ENCODE data around the gene FAM221A.
A peak's percentile ranks its signal among the peaks of the same experiment; 100 is the strongest.

Gene FAM221A

DNA sequence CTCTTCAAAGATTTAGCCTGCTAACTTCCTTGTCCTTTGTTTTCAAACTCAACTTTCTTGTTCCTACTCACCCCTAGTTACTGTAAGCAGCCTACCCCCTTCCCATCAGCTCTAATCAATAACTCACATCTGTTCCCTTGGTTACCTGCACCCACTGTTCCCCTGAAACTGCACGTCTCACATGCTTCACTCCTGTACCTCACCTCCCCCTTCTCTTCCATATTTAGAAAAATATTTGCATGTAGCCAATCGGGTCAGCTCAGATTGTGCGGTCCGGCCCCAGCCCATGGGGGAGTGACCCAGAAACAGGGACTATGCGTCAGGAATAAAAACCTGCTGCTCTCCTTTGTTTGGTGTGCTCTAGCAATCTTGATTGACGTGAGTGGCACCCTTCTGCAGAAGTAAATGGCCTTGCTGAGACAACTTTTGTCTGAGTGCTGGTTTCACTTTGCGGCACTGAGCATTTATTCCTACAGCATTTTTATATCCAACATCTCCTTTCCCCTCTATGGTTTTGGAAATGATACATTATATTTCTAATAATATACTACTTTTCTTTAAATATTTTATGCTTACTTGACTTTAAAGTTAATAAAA, 21.1 kb upstream of the FAM221A start:
- no peak for ATAC-seq
- TF ChIP-seq CSDC2 (CRISPR knock-in tag; IDR thresholded peaks at IDR 0.05), result no peak
- TF ChIP-seq RARB (CRISPR knock-in tag; IDR thresholded peaks at IDR 0.05), result no peak
- TF ChIP-seq, protein P1, sequence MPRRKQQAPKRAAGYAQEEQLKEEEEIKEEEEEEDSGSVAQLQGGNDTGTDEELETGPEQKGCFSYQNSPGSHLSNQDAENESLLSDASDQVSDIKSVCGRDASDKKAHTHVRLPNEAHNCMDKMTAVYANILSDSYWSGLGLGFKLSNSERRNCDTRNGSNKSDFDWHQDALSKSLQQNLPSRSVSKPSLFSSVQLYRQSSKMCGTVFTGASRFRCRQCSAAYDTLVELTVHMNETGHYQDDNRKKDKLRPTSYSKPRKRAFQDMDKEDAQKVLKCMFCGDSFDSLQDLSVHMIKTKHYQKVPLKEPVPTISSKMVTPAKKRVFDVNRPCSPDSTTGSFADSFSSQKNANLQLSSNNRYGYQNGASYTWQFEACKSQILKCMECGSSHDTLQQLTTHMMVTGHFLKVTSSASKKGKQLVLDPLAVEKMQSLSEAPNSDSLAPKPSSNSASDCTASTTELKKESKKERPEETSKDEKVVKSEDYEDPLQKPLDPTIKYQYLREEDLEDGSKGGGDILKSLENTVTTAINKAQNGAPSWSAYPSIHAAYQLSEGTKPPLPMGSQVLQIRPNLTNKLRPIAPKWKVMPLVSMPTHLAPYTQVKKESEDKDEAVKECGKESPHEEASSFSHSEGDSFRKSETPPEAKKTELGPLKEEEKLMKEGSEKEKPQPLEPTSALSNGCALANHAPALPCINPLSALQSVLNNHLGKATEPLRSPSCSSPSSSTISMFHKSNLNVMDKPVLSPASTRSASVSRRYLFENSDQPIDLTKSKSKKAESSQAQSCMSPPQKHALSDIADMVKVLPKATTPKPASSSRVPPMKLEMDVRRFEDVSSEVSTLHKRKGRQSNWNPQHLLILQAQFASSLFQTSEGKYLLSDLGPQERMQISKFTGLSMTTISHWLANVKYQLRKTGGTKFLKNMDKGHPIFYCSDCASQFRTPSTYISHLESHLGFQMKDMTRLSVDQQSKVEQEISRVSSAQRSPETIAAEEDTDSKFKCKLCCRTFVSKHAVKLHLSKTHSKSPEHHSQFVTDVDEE (CRISPR knock-in tag; IDR thresholded peaks at IDR 0.05), result no peak
- TF ChIP-seq ZNF8 (CRISPR knock-in tag; IDR thresholded peaks at IDR 0.05), result no peak
- TF ChIP-seq ZC3H10 (CRISPR knock-in tag; IDR thresholded peaks at IDR 0.05), result no peak
- TF ChIP-seq ZNF70 (CRISPR knock-in tag; IDR thresholded peaks at IDR 0.05), result no peak
- TF ChIP-seq ARNTL (CRISPR knock-in tag; IDR thresholded peaks at IDR 0.05; ENCODE audit: borderline replicate concordance, low read depth), result no peak
- no peak for TF ChIP-seq ESRRG (CRISPR knock-in tag; IDR thresholded peaks at IDR 0.05)
- TF ChIP-seq TOX (CRISPR knock-in tag; IDR thresholded peaks at IDR 0.05; ENCODE audit: borderline replicate concordance), result no peak
- TF ChIP-seq TCF4 (CRISPR knock-in tag; IDR thresholded peaks at IDR 0.05; ENCODE audit: borderline replicate concordance), result no peak
- no peak for TF ChIP-seq BACH2 (CRISPR knock-in tag; IDR thresholded peaks at IDR 0.05; ENCODE audit: borderline replicate concordance)
- no peak for TF ChIP-seq GLIS3 (CRISPR knock-in tag; IDR thresholded peaks at IDR 0.05)
- no peak for TF ChIP-seq ZFP3 (CRISPR knock-in tag; IDR thresholded peaks at IDR 0.05)
- TF ChIP-seq, protein P2, sequence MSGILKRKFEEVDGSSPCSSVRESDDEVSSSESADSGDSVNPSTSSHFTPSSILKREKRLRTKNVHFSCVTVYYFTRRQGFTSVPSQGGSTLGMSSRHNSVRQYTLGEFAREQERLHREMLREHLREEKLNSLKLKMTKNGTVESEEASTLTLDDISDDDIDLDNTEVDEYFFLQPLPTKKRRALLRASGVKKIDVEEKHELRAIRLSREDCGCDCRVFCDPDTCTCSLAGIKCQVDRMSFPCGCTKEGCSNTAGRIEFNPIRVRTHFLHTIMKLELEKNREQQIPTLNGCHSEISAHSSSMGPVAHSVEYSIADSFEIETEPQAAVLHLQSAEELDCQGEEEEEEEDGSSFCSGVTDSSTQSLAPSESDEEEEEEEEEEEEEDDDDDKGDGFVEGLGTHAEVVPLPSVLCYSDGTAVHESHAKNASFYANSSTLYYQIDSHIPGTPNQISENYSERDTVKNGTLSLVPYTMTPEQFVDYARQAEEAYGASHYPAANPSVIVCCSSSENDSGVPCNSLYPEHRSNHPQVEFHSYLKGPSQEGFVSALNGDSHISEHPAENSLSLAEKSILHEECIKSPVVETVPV (CRISPR knock-in tag; IDR thresholded peaks at IDR 0.05), result no peak
- TF ChIP-seq OSR1 (CRISPR knock-in tag; IDR thresholded peaks at IDR 0.05), result no peak

DNA sequence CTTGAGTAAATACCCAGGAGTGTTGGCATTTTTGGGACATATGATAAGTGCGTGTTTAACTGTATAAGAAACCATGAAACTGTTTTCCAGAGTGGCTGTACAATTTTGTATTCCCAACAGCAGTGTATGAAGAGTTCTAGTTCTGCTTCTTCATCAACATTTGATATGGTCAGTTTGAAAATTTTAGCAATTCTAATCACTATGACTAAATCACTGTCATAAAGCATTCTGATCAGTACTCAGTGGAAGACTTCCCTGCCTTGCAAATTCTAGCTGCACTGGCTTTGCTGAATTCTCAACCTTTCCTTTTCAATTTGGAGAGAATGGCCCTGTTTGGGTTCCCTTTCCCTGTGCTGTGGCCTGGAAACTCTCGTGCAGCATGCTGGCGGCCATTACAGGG, 18.6 kb upstream of the FAM221A start:
- no peak for TF ChIP-seq CSDC2 (CRISPR knock-in tag; IDR thresholded peaks at IDR 0.05)
- no peak for TF ChIP-seq TOX (CRISPR knock-in tag; IDR thresholded peaks at IDR 0.05; ENCODE audit: borderline replicate concordance)
- TF ChIP-seq ARNTL (CRISPR knock-in tag; IDR thresholded peaks at IDR 0.05; ENCODE audit: borderline replicate concordance, low read depth), result no peak
- TF ChIP-seq ZFP3 (CRISPR knock-in tag; IDR thresholded peaks at IDR 0.05), result no peak
- TF ChIP-seq, protein P1 (CRISPR knock-in tag; IDR thresholded peaks at IDR 0.05), result no peak
- no peak for TF ChIP-seq ZC3H10 (CRISPR knock-in tag; IDR thresholded peaks at IDR 0.05)
- no peak for ATAC-seq

DNA sequence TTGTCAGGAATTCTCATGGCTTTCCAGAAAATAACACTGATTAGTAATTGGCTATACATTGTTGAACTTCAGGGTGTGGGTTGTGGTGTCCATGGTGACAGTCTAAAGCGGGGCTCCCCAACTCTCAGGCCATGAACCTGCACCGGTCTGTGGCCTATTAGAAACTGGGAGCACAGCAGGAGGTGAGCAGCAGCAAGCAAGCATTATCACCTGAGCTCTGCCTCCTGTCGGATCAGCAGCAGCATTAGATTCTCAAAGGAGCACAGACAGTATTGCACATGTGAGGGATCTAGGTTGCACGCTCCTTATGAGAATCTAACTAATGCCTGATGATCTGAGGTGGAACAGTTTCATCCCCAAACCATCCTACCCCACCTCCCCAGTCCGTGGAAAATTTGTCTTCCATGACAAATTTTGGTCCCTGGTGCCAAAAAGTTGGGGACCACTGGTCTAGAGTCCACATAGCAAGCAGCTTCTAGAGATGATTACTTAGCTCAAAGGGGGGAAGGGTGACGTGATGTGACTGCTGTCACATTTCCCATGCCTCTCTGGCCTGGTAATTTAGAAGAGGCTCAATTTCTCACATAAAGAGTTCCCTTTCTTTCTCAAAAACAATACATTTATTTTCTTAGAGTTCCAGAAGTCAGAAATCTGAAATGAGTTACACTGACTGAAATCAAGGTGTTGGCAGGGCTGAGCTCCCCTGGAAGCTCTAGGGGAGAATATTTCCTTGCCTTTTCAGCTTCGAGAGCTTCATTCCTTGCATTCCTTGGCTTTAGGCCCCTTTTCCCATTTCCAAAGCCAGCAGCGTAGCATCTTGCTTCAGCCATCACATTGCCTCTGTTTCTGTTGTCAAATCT, 17.6 kb upstream of the FAM221A start:
- TF ChIP-seq ISL1 (CRISPR knock-in tag; IDR thresholded peaks at IDR 0.05) (no peak), ZNF8 (CRISPR knock-in tag; IDR thresholded peaks at IDR 0.05) (no peak), ZNF70 (CRISPR knock-in tag; IDR thresholded peaks at IDR 0.05) (no peak), CSDC2 (CRISPR knock-in tag; IDR thresholded peaks at IDR 0.05) (no peak), ZFP30 (CRISPR knock-in tag; IDR thresholded peaks at IDR 0.05) (no peak), SNAI2 (CRISPR knock-in tag; IDR thresholded peaks at IDR 0.05) (no peak)
- TF ChIP-seq, protein P1 (CRISPR knock-in tag; IDR thresholded peaks at IDR 0.05), result no peak
- TF ChIP-seq, protein P2 (CRISPR knock-in tag; IDR thresholded peaks at IDR 0.05), result no peak
- ATAC-seq, result peak; percentile 51; the same call in 1 of the 3 replicates

Data from SK-N-SH treated with all-trans-retinoic acid at 6 μM for 48 hours (cell line).